ENCODE data around the gene NBPF9.
"Not testable (repeated sequence)": the region's sequence is repeated elsewhere in the genome, so short reads cannot be mapped to it uniquely, and the experiment has no call there.

The NBPF9 gene

DNA sequence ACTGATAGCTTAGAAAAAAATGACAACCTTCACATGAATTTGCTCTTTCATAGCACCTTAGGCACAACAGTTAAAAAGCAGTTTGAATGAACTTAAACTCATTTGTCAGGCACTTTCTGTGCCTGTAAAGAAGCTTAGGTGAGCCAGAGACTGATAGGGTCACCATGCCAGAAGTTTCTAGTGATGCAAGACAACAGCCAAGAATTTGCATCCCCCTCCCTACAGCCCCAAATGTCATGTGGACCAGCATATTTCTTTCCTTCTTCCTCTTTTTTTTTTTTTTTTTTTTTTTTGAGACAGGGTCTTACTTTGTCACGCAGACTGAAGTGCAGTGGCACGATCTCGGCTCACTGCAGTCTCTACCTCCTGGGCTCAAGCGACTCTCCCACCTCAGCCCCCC, 89.8 kb downstream of the NBPF9 start:
- DNase-seq: not testable (repeated sequence)

DNA sequence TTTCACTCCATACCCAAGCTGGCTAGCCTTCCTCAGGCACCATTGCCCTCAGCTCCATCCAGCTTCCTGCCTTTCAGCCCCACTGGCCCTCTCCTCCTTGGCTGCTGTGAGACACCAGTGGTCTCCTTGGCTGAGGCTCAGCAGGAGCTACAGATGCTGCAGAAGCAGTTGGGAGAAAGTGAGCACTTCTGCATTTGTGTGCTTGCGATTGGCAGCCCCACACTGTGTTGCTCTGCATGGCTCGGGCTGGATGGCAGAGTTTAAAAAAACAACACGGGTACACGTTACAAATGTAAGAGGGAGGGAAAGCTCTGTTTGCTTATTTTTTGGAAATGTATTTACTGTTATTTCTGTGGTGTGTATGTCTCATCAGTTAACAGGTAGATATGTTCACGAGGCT, 90.8 kb downstream of the NBPF9 start:
- not testable (repeated sequence) for DNase-seq

DNA sequence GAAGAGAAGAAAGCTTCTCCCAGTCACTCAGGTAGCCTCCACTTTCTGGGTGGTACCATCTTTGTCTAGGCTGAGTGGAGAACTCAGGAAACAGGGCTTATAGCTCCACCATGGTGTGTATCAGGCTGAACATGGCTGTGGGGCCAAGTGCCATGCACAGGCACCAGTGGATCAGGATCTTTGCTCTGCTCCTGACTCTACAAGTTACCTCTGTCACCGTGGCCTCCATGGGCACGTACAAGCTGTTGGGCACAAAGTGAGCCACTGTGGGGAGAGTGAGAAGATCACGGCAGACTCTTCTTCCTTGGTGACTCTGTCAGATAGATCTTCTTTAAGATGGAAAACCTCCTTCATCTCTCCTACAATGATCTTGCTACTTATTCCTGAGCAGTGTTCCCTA, 93.6 kb downstream of the NBPF9 start:
- not testable (repeated sequence) for DNase-seq

DNA sequence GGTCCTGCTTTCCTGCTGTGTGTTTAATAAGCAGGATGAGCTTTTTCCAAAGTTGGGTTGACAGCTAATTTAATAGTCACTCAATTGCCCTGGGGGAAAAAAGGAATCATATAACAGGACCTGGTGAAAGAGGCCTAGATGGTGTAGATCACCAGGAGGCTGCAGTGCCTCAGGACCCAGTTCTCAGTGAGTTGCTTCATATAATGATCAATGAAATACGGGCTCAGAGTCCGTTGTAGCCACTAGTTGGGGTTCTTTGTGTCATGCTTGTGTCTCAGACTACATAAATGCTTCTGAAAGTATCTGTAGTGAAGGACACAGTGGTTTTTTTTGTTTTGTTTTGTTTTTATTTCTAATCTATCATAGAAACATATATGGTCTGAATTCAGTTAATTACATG, 94.6 kb downstream of the NBPF9 start:
- not testable (repeated sequence) for DNase-seq

DNA sequence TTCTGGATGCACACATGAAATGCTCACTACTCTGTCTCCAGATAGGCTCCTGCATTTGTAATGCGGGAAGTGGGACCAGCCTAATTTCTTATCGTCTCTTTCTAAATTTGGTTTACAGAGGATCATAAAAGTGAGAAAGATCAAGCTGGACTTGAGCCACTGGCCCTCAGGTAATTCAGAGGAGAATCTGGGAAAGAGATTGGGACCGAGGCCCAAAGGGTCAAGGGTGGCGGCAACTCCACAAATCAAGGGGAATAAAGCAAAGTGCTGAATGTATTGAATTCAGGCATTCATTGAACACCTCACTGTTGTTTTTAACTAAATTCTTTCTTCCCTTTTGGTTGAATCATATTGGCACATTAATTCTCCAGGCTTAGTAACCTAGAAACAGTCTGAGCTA, 95.0 kb downstream of the NBPF9 start:
- not testable (repeated sequence) for DNase-seq
